ENCODE data around the gene WIPI1.

- no peak for TF ChIP-seq CTCF (conservative IDR thresholded peaks at IDR 0.05; ENCODE audit: low read depth, low read length)
- no peak for TF ChIP-seq EZH2 (IDR thresholded peaks at IDR 0.05; ENCODE audit: borderline replicate concordance, low read depth, low read length, poor library complexity, severe bottlenecking)
These were observed 40.6 kb upstream of the WIPI1 start for GRCh38 chr17:68497885-68498319.

All from A673 (cell line).